Endodermal cell (in vitro differentiated cells): ENCODE measurements around the gene IL36G. TPM values are rescaled to one million over a fixed set of nuclear protein-coding genes. Genes with fewer than 3 reads are reported as not detected.

Experiments
- DNase-seq: peaks from one replicate; pipeline ENCODE4 v3.0.0-alpha.2; 2017
- H3K27ac ChIP-seq: 2 replicates; pipeline ENCODE4 v1.5.1; 2013; ENCODE audit warnings: mild to moderate bottlenecking, low read depth, low read length, moderate library complexity
- H3K27me3 ChIP-seq: 2 replicates; pipeline ENCODE4 v1.6.1; 2013; ENCODE audit warnings: mild to moderate bottlenecking, low read length, moderate library complexity; ENCODE audit not compliant: insufficient read depth, control insufficient read depth, poor library complexity, severe bottlenecking
- H3K36me3 ChIP-seq: 2 replicates; pipeline ENCODE4 v1.7.0; 2013; ENCODE audit warnings: mild to moderate bottlenecking, low read length, moderate library complexity; ENCODE audit not compliant: control insufficient read depth, insufficient read depth
- H3K4me1 ChIP-seq: one replicate; pipeline ENCODE4 v1.7.0; 2013; ENCODE audit warnings: low read length; ENCODE audit not compliant: control insufficient read depth, insufficient read depth
- H3K4me3 ChIP-seq: 2 replicates; pipeline ENCODE4 v1.5.1; 2013; ENCODE audit warnings: mild to moderate bottlenecking, low read length, moderate library complexity
- H3K9ac ChIP-seq: 2 replicates; pipeline ENCODE4 v1.6.1; 2013; ENCODE audit warnings: mild to moderate bottlenecking, low read length, moderate library complexity; ENCODE audit not compliant: poor library complexity, severe bottlenecking; ENCODE audit errors: extremely low read depth
- H3K9me3 ChIP-seq: 2 replicates; pipeline ENCODE4 v1.6.1; 2013; ENCODE audit warnings: mild to moderate bottlenecking, low read length, moderate library complexity; ENCODE audit not compliant: control insufficient read depth
- H3K27ac Mint-ChIP-seq: 2 replicates; pipeline ENCODE4 v1.8.0; 2020; ENCODE audit warnings: mixed read lengths
- H3K27me3 Mint-ChIP-seq: 2 replicates; pipeline ENCODE4 v1.8.0; 2021; ENCODE audit warnings: mild to moderate bottlenecking, mixed read lengths; ENCODE audit not compliant: insufficient read depth
- H3K36me3 Mint-ChIP-seq: 2 replicates; pipeline ENCODE4 v1.8.0; 2020; ENCODE audit warnings: low read depth, mixed read lengths
- H3K4me1 Mint-ChIP-seq: 2 replicates; pipeline ENCODE4 v1.8.0; 2020; ENCODE audit warnings: mixed read lengths
- H3K4me3 Mint-ChIP-seq: 2 replicates; pipeline ENCODE4 v1.8.0; 2020; ENCODE audit warnings: mild to moderate bottlenecking, moderate library complexity, mixed read lengths
- H3K9me3 Mint-ChIP-seq: 2 replicates; pipeline ENCODE4 v1.8.0; 2020; ENCODE audit warnings: mild to moderate bottlenecking, mixed read lengths
- WGBS, 2 experiments: methylation state at CpG; one replicate each; pipeline versions ENCODE4 v1.1.5 to v1.1.7; 2013; ENCODE audit warnings: missing lambda C conversion rate in 2 of 2, mixed read lengths in 1 of 2; ENCODE audit not compliant: insufficient coverage in 1 of 2, insufficient read length in 1 of 2; 5-methylcytosine and 5-hydroxymethylcytosine counted together
- total RNA-seq, 2 donors: library from RNA; stranded (reverse); fragmentation: NEBNext Ultra II Directional in 1 of 2; extraction: Animal tissue kit (Norgen Biotek cat#: 25700) in 1 of 2; gene quantifications; 2 replicates in 1 of 2; 3 replicates in 1 of 2; pipeline ENCODE4 v1.2.1, GENCODE V29; 2021
- TF ChIP-seq, protein P1 (sequence below): fragments of 200-600 bp; sonication (generic); conservative IDR thresholded peaks from 2 replicates; pipeline ENCODE4 v1.5.0; 2021; ENCODE audit warnings: antibody characterized with exemption, mild to moderate bottlenecking

Gene IL36G
- total RNA-seq, 2 donors from 2014 or later = not detected

DNA sequence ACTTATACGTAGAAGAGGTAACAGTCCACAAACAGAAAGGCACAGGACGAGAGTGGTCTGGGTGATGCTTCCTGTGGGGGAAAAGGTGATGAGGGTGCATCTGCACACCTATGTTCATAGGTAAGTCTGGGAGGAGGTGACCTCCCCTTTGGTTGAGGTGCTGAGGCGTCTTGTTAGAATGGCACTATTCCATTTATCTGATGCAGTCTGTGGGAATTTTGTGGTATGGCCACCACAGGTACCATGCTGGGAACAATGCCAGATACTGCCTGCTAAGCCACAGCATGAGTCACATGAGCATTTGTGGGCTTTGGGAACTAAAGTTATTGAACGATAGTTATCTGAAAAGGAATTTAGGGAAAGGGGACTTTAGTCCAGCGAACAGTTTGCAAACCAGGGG is 38.9 kb upstream of the IL36G start:
- no peaks in the 10 kb centered on the region for H3K4me1 Mint-ChIP-seq
- H3K9ac ChIP-seq = no peak overlapping the region

DNA sequence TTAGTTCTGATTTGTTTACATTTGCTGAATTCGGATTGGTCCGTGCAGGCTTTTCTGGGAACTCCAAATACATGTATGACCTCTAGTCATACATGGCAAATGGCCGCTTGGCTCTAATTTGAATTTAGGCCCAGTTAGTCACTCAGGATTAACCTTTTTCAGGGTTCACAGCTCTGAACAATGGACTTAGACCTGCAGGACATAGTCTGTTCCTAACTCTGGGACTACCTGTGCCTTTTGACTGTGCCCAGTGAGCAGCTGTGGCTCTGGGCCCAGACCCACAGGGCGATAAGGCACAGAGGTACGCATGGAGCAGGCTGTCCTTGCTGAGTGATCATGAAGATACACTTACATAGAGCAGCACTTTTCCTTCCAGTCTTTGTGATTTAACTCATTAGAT is 38.4 kb upstream of the IL36G start:
- Histone ChIP-seq H3K4me3 (no peak overlapping the region), H3K9ac (no peak overlapping the region), H3K4me1 (no peaks in the 10 kb centered on the region), H3K27ac (no peak overlapping the region), H3K36me3 (no peaks in the 10 kb centered on the region), H3K27me3 (peaks cover 11% of the 10 kb centered on the region), H3K9me3 (no peaks in the 10 kb centered on the region)
- Mint-ChIP-seq H3K27me3 (peaks cover 15% of the 10 kb centered on the region), H3K4me3 (no peak overlapping the region), H3K27ac (no peak overlapping the region), H3K9me3 (no peaks in the 10 kb centered on the region), H3K4me1 (no peaks in the 10 kb centered on the region), H3K36me3 (no peaks in the 10 kb centered on the region)
- 92 to 93% methylated on average over 5 of the region's 5 CpGs for WGBS, 2 experiments
- DNase-seq = no peak
- TF ChIP-seq, protein P1, sequence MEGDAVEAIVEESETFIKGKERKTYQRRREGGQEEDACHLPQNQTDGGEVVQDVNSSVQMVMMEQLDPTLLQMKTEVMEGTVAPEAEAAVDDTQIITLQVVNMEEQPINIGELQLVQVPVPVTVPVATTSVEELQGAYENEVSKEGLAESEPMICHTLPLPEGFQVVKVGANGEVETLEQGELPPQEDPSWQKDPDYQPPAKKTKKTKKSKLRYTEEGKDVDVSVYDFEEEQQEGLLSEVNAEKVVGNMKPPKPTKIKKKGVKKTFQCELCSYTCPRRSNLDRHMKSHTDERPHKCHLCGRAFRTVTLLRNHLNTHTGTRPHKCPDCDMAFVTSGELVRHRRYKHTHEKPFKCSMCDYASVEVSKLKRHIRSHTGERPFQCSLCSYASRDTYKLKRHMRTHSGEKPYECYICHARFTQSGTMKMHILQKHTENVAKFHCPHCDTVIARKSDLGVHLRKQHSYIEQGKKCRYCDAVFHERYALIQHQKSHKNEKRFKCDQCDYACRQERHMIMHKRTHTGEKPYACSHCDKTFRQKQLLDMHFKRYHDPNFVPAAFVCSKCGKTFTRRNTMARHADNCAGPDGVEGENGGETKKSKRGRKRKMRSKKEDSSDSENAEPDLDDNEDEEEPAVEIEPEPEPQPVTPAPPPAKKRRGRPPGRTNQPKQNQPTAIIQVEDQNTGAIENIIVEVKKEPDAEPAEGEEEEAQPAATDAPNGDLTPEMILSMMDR = no peak

More for the DNA sequence above, 38.9 kb upstream of the IL36G start:
- H3K27me3 ChIP-seq = peaks cover 11% of the 10 kb centered on the region
- Mint-ChIP-seq H3K9me3 (no peaks in the 10 kb centered on the region), H3K27me3 (peaks cover 15% of the 10 kb centered on the region), H3K36me3 (no peaks in the 10 kb centered on the region), H3K4me3 (no peak overlapping the region), H3K27ac (no peak overlapping the region)
- H3K4me3 ChIP-seq = no peak overlapping the region
- TF ChIP-seq, protein P1 = no peak
- no peak for DNase-seq
- no peaks in the 10 kb centered on the region for H3K9me3 ChIP-seq
- WGBS, 2 experiments = 86 to 94% methylated on average over 4 to 5 of the region's 5 CpGs
- no peaks in the 10 kb centered on the region for H3K4me1 ChIP-seq
- H3K27ac ChIP-seq = no peak overlapping the region
- H3K36me3 ChIP-seq = no peaks in the 10 kb centered on the region

DNA sequence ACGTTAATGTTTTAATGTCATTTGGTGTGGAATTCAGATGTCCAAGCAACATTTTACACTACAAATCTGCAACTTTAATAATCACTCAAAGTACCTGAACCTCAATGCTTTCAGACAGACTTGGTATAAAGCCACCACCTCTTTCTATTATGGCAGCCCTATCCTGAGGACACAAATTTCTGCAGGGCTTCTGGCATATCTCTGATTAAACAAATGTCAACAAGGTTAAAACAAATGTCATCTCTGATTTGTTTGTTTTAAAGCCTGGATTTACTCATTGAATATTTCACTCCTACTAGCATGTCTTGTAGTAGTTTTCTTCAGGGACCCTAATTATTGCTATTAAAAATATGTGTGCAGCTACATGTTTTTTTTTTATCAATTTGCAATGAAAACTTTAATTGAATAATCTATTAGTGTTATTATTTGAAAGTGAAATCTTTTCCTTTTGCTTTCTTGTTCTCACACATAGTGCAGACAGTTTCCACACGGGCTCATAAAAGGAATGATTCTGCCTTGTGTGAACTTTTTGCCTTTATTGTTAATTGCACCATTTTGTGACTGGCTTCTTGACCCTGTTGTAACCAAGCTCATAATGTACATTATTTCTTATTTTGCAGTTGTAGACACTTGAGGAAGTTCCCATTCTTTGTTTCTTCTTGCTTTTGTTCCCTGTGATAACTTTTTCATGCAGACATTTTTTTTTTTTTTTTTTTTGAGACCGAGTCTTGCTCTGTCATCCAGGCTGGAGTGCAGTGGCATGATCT is 36.8 kb upstream of the IL36G start:
- Mint-ChIP-seq H3K27ac (no peak overlapping the region), H3K4me3 (no peak overlapping the region), H3K9me3 (no peaks in the 10 kb centered on the region), H3K27me3 (peaks cover 15% of the 10 kb centered on the region), H3K4me1 (no peaks in the 10 kb centered on the region), H3K36me3 (no peaks in the 10 kb centered on the region)
- 79 to 100% methylated on average over 1 to 3 of the region's 3 CpGs for WGBS, 2 experiments
- no peak overlapping the region for H3K27ac ChIP-seq
- no peak overlapping the region for H3K9ac ChIP-seq
- H3K36me3 ChIP-seq = no peaks in the 10 kb centered on the region
- DNase-seq = no peak
- no peaks in the 10 kb centered on the region for H3K4me1 ChIP-seq
- peaks cover 11% of the 10 kb centered on the region for H3K27me3 ChIP-seq
- peaks cover 13% of the 10 kb centered on the region for H3K9me3 ChIP-seq
- TF ChIP-seq, protein P1 = no peak
- H3K4me3 ChIP-seq = no peak overlapping the region
